Neural cell (in vitro differentiated cells): ENCODE measurements around the gene AIFM1. TPM values are rescaled to one million over a fixed set of nuclear protein-coding genes. Genes with fewer than 3 reads are reported as not detected.

Experiments
- H2AFZ ChIP-seq: fragments of 200-600, 300-800 bp; sonication (generic), shearing (Covaris generic); 2 replicates; pipeline ENCODE4 v1.6.0; 2014; ENCODE audit warnings: low read depth, mild to moderate bottlenecking, antibody characterized with exemption, low read length, moderate library complexity
- H3F3A ChIP-seq: fragments of 200-600 bp; shearing (Covaris generic); 2 replicates; pipeline ENCODE4 v1.6.1; 2016; ENCODE audit warnings: mild to moderate bottlenecking, moderate library complexity, mixed read lengths, antibody characterized with exemption, low read length; ENCODE audit not compliant: insufficient read depth, poor library complexity, severe bottlenecking
- H3K27ac ChIP-seq: fragments of 200-600, 300-800 bp; sonication (generic), shearing (Covaris generic); 2 replicates; pipeline ENCODE4 v1.5.1; 2014; ENCODE audit warnings: mild to moderate bottlenecking, low read length, moderate library complexity
- H3K27me3 ChIP-seq: fragments of 300-800, 200-600 bp; sonication (generic), shearing (Covaris generic); 2 replicates; pipeline ENCODE4 v1.6.0; 2014; ENCODE audit warnings: mild to moderate bottlenecking, low read depth, low read length, moderate library complexity; ENCODE audit not compliant: insufficient read depth
- H3K36me3 ChIP-seq: fragments of 300-800, 200-600 bp; sonication (generic), shearing (Covaris generic); 2 replicates; pipeline ENCODE4 v1.5.1; 2014; ENCODE audit warnings: mild to moderate bottlenecking, antibody characterized with exemption, low read length, moderate library complexity; ENCODE audit not compliant: insufficient read depth
- H3K4me2 ChIP-seq: fragments of 300-800, 200-600 bp; sonication (generic), shearing (Covaris generic); 2 replicates; pipeline ENCODE4 v1.6.0; 2014; ENCODE audit warnings: mild to moderate bottlenecking, low read length
- H3K4me3 ChIP-seq: fragments of 300-800, 200-600 bp; sonication (generic), shearing (Covaris generic); 2 replicates; pipeline ENCODE4 v1.5.1; 2014; ENCODE audit warnings: mild to moderate bottlenecking, low read length, moderate library complexity
- H3K79me2 ChIP-seq: fragments of 200-600 bp; shearing (Covaris generic); replicated peaks from 2 replicates; pipeline ENCODE4 v1.6.0; 2014; ENCODE audit warnings: mild to moderate bottlenecking, low read length, moderate library complexity; ENCODE audit not compliant: insufficient read depth
- H3K9ac ChIP-seq: fragments of 300-800, 200-600 bp; sonication (generic), shearing (Covaris generic); 2 replicates; pipeline ENCODE4 v1.6.1; 2016; ENCODE audit warnings: mild to moderate bottlenecking, low read length, mixed read lengths
- H3K9me2 ChIP-seq: fragments of 200-600 bp; shearing (Covaris generic); 2 replicates; pipeline ENCODE4 v1.6.1; 2016; ENCODE audit warnings: mild to moderate bottlenecking, low read length, mixed read lengths; ENCODE audit not compliant: insufficient read depth
- H3K9me3 ChIP-seq: fragments of 200-600, 300-800 bp; sonication (generic), shearing (Covaris generic); 2 replicates; pipeline ENCODE4 v1.6.1; 2016; ENCODE audit warnings: mild to moderate bottlenecking, mixed run types, low read length, moderate library complexity, mixed read lengths
- H4K20me1 ChIP-seq: fragments of 200-600 bp; shearing (Covaris generic); 2 replicates; pipeline ENCODE4 v1.6.1; 2016; ENCODE audit warnings: mild to moderate bottlenecking, mixed run types; ENCODE audit not compliant: insufficient read depth
- CTCF ChIP-seq: fragments of 450-650 bp; IDR thresholded peaks from 2 replicates; pipeline ENCODE4 v1.5.1; 2014; ENCODE audit warnings: antibody characterized with exemption, mild to moderate bottlenecking, moderate library complexity; ENCODE audit not compliant: poor library complexity, severe bottlenecking
- EP300 ChIP-seq: fragments of 450-650 bp; conservative IDR thresholded peaks from 2 replicates; pipeline ENCODE4 v1.6.1; 2014; ENCODE audit warnings: antibody characterized with exemption, mild to moderate bottlenecking, moderate library complexity; ENCODE audit not compliant: poor library complexity, severe bottlenecking
- EZH2 ChIP-seq: fragments of 200-600, 300-800 bp; shearing (Covaris generic), sonication (generic); IDR thresholded peaks from 2 replicates; pipeline ENCODE4 v1.6.1; 2014; ENCODE audit warnings: antibody characterized with exemption, low read length, borderline replicate concordance, mild to moderate bottlenecking; ENCODE audit not compliant: insufficient read depth, poor library complexity, severe bottlenecking
- MXI1 ChIP-seq: fragments of 450-650 bp; conservative IDR thresholded peaks from 2 replicates; pipeline ENCODE4 v1.6.1; 2014; ENCODE audit warnings: antibody characterized with exemption, mild to moderate bottlenecking; ENCODE audit not compliant: poor library complexity, severe bottlenecking
- POLR2AphosphoS5 ChIP-seq: IDR thresholded peaks from 2 replicates; pipeline ENCODE4 v1.6.1; 2012
- RAD21 ChIP-seq: fragments of 450-650 bp; conservative IDR thresholded peaks from 2 replicates; pipeline ENCODE4 v1.6.1; 2014; ENCODE audit warnings: antibody characterized with exemption, mild to moderate bottlenecking, moderate library complexity
- REST ChIP-seq: IDR thresholded peaks from 2 replicates; pipeline ENCODE4 v1.6.1; 2012; ENCODE audit warnings: borderline replicate concordance
- SMC3 ChIP-seq: fragments of 450-650 bp; conservative IDR thresholded peaks from 2 replicates; pipeline ENCODE4 v1.6.1; 2014; ENCODE audit warnings: antibody characterized with exemption, mild to moderate bottlenecking, moderate library complexity; ENCODE audit not compliant: poor library complexity
- TAF1 ChIP-seq: IDR thresholded peaks from 2 replicates; pipeline ENCODE4 v1.6.1; 2012; ENCODE audit warnings: low read depth
- polyA plus RNA-seq: library from polyadenylated mRNA; depleted of rRNA; stranded (reverse); fragments of >200 nt; gene quantifications from 2 replicates; pipeline ENCODE4 v1.2.3, GENCODE V29; 2014

Gene AIFM1
- polyA plus RNA-seq, 1 donor from 2014 or later = 24.3 TPM

- peaks cover 5% of the 10 kb centered on the region for H3K27me3 ChIP-seq
- no peak overlapping the region for H3K9ac ChIP-seq
- no peak overlapping the region for H3K4me2 ChIP-seq
- H2AFZ ChIP-seq = no peak overlapping the region
- no peak for TF ChIP-seq MXI1
- TF ChIP-seq POLR2AphosphoS5 = no peak
- TF ChIP-seq EP300 = no peak
- TF ChIP-seq SMC3 = no peak
- TF ChIP-seq RAD21 = no peak
- no peak for TF ChIP-seq EZH2
- TF ChIP-seq REST = no peak
- no peak for TF ChIP-seq CTCF
- TF ChIP-seq TAF1 = no peak
- no peaks in the 10 kb centered on the region for H3K9me3 ChIP-seq
- H3K4me3 ChIP-seq = no peak overlapping the region
- H3K79me2 ChIP-seq = no peaks in the 10 kb centered on the region
- no peaks in the 10 kb centered on the region for H3K9me2 ChIP-seq
- no peak overlapping the region for H3K27ac ChIP-seq
- H4K20me1 ChIP-seq = no peaks in the 10 kb centered on the region
- no peaks in the 10 kb centered on the region for H3K36me3 ChIP-seq
- H3F3A ChIP-seq = no peaks in the 10 kb centered on the region
These were observed 44.2 kb downstream of the AIFM1 start for GRCh38 chrX:130121505-130121800.

DNA sequence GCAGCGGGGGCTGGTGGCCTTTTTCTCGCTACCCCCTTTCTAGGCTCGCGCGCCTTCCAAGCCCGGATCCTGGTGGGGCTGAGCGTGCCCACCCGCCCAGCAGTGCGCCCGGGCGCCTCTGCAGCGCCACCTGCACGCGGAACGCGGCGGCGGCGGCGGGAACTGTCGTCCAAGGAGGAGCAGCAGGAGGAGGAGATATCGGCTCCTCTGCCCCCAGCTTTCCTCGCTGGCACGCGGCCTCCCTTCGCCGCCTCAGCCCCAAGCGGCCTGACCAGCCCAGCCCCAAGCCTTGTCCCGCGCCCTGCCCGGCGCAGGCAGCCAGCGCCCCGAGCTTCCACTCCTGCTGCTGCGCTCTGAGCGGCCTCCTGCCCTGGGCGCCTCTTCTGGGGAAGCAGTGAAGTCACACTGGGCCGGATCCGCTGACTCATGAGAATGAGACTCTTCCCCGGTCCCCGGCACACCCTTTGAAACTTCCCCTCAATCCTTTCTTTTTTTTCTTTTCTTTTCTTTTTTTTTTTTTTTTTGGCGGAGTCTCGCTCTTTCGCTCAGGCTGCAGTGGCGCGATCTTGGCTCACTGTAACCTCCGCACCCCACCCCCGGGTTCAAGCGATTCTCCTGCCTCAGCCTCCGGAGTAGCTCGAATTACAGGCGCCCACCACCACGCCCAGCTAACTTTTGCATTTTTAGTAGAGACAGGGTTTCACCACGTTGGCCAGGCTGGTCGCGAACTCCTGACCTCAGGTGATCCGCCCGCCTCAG, 44.7 kb downstream of the AIFM1 start:
- H3K4me2 ChIP-seq = no peak overlapping the region
- no peak overlapping the region for H3K27ac ChIP-seq
- peak overlapping the region; percentile 59 for H3K4me3 ChIP-seq
- TF ChIP-seq POLR2AphosphoS5 = no peak
- TF ChIP-seq REST = no peak
- peak; percentile 70 for TF ChIP-seq SMC3
- TF ChIP-seq RAD21 = peak; percentile 54
- TF ChIP-seq CTCF = peak; percentile 79
- H3K9me3 ChIP-seq = no peaks in the 10 kb centered on the region
- peaks cover 5% of the 10 kb centered on the region for H3K27me3 ChIP-seq
- H3K36me3 ChIP-seq = no peaks in the 10 kb centered on the region
- H3K79me2 ChIP-seq = no peaks in the 10 kb centered on the region
- no peaks in the 10 kb centered on the region for H3F3A ChIP-seq
- H3K9me2 ChIP-seq = no peaks in the 10 kb centered on the region
- no peak overlapping the region for H3K9ac ChIP-seq
- no peaks in the 10 kb centered on the region for H4K20me1 ChIP-seq
- no peak overlapping the region for H2AFZ ChIP-seq
